GM23338 (cell line): ENCODE data around the gene LMOD3. TPM values are rescaled to one million over a fixed set of nuclear protein-coding genes. Genes with fewer than 3 reads are reported as not detected.

Experiments
- ATAC-seq: fragments of 200-7000 bp; cut with Tn5 transposase; 3 replicates; pipeline ENCODE4 v1.9.1; 2020
- DNase-seq: peaks from one replicate; pipeline ENCODE4 v3.0.0-alpha.2; 2015; ENCODE audit warnings: low spot score
- H2AFZ ChIP-seq: fragments of 200-600 bp; sonication (generic); 2 replicates; pipeline ENCODE4 v1.8.0; 2016; ENCODE audit warnings: antibody characterized with exemption, mild to moderate bottlenecking, moderate library complexity
- H3F3A ChIP-seq: fragments of 200-600 bp; sonication (generic); replicated peaks from 2 replicates; pipeline ENCODE4 v1.8.0; 2017; ENCODE audit warnings: antibody characterized with exemption, mixed run types, low read depth
- H3K27ac ChIP-seq: fragments of 200-600 bp; sonication (generic); 2 replicates; pipeline ENCODE4 v1.6.1; 2016; ENCODE audit warnings: low read depth
- H3K27me3 ChIP-seq: fragments of 200-600 bp; sonication (generic); 2 replicates; pipeline ENCODE4 v1.8.0; 2016; ENCODE audit warnings: mild to moderate bottlenecking, mixed run types, moderate library complexity; ENCODE audit not compliant: insufficient read depth
- H3K36me3 ChIP-seq: fragments of 200-600 bp; sonication (generic); 2 replicates; pipeline ENCODE4 v1.8.0; 2016; ENCODE audit warnings: mild to moderate bottlenecking; ENCODE audit not compliant: insufficient read depth
- H3K4me1 ChIP-seq: fragments of 200-600 bp; sonication (generic); 2 replicates; pipeline ENCODE4 v1.8.0; 2016; ENCODE audit warnings: mild to moderate bottlenecking, moderate library complexity; ENCODE audit not compliant: insufficient read depth
- H3K4me2 ChIP-seq: fragments of 200-600 bp; sonication (generic); 2 replicates; pipeline ENCODE4 v1.7.1; 2017; ENCODE audit warnings: mixed run types
- H3K4me3 ChIP-seq: fragments of 200-600 bp; sonication (generic); 2 replicates; pipeline ENCODE4 v1.6.1; 2016; ENCODE audit warnings: mixed run types
- H3K79me2 ChIP-seq: fragments of 200-600 bp; sonication (generic); replicated peaks from 2 replicates; pipeline ENCODE4 v1.8.0; 2017; ENCODE audit warnings: mild to moderate bottlenecking; ENCODE audit not compliant: insufficient read depth
- H3K9me2 ChIP-seq: fragments of 200-600 bp; sonication (generic); 2 replicates; pipeline ENCODE4 v1.8.0; 2017; ENCODE audit not compliant: insufficient read depth
- H4K20me1 ChIP-seq: fragments of 200-600 bp; sonication (generic); replicated peaks from 2 replicates; pipeline ENCODE4 v1.8.0; 2017; ENCODE audit warnings: mild to moderate bottlenecking; ENCODE audit not compliant: insufficient read depth
- H3K27ac Mint-ChIP-seq: 2 replicates; pipeline ENCODE4 v1.8.0; 2020; ENCODE audit warnings: inconsistent platforms, mild to moderate bottlenecking, moderate library complexity, mixed read lengths
- H3K27me3 Mint-ChIP-seq: 3 replicates; pipeline ENCODE4 v1.8.0; 2022; ENCODE audit warnings: low read depth, mild to moderate bottlenecking, moderate library complexity, mixed read lengths, inconsistent platforms; ENCODE audit not compliant: insufficient read depth, poor library complexity
- H3K36me3 Mint-ChIP-seq: 3 replicates; pipeline ENCODE4 v1.8.0; 2021; ENCODE audit warnings: low read depth, mild to moderate bottlenecking, inconsistent platforms, moderate library complexity, mixed read lengths
- H3K4me1 Mint-ChIP-seq: 3 replicates; pipeline ENCODE4 v1.8.0; 2020; ENCODE audit warnings: mild to moderate bottlenecking, inconsistent platforms, mixed read lengths
- H3K4me3 Mint-ChIP-seq: 3 replicates; pipeline ENCODE4 v1.8.0; 2021; ENCODE audit warnings: moderate library complexity, mild to moderate bottlenecking, inconsistent platforms, mixed read lengths
- H3K9me3 Mint-ChIP-seq: 3 replicates; pipeline ENCODE4 v1.8.0; 2020; ENCODE audit warnings: moderate library complexity, mild to moderate bottlenecking, inconsistent platforms, mixed read lengths
- CREB1 ChIP-seq: fragments of 250-450 bp; sonication (Bioruptor Pico); IDR thresholded peaks from 2 replicates; pipeline ENCODE4 v1.5.0; 2020; ENCODE audit warnings: low read depth, mild to moderate bottlenecking, moderate library complexity
- CTCF ChIP-seq, 2 experiments: fragments of 200-600 bp in 1 of 2; sonication (generic) in 1 of 2; conservative IDR thresholded peaks; 2 replicates each; pipeline versions ENCODE4 v1.5.1 to v1.6.1; 2016 to 2017; ENCODE audit warnings: antibody characterized with exemption in 2 of 2, low read depth in 2 of 2, mild to moderate bottlenecking in 2 of 2, moderate library complexity in 1 of 2
- ETS1 ChIP-seq: IDR thresholded peaks from 2 replicates; pipeline ENCODE4 v1.6.1; 2016; ENCODE audit warnings: antibody characterized with exemption
- EZH2 ChIP-seq: fragments of 200-600 bp; sonication (generic); IDR thresholded peaks from one replicate; pipeline ENCODE4 v1.8.0; 2017; ENCODE audit warnings: antibody characterized with exemption, mild to moderate bottlenecking, low read depth; ENCODE audit not compliant: unreplicated experiment
- EZH2phosphoT487 ChIP-seq: fragments of 200-600 bp; sonication (generic); IDR thresholded peaks from one replicate; pipeline ENCODE4 v1.8.1; 2018; ENCODE audit warnings: antibody characterized with exemption; ENCODE audit not compliant: unreplicated experiment
- JUNB ChIP-seq: IDR thresholded peaks from one replicate; pipeline ENCODE4 v1.6.1; 2016; ENCODE audit warnings: antibody characterized with exemption; ENCODE audit not compliant: unreplicated experiment
- NANOG ChIP-seq: IDR thresholded peaks from 2 replicates; pipeline ENCODE4 v1.6.1; 2016; ENCODE audit warnings: antibody characterized with exemption, borderline replicate concordance
- POLR2AphosphoS5 ChIP-seq: IDR thresholded peaks from 2 replicates; pipeline ENCODE4 v1.6.1; 2016; ENCODE audit warnings: antibody characterized with exemption, low read depth
- REST ChIP-seq: IDR thresholded peaks from one replicate; pipeline ENCODE4 v1.6.1; 2018; ENCODE audit warnings: antibody characterized with exemption; ENCODE audit not compliant: unreplicated experiment
- STAT1 ChIP-seq: IDR thresholded peaks from one replicate; pipeline ENCODE4 v1.6.1; 2016; ENCODE audit warnings: antibody characterized with exemption; ENCODE audit not compliant: unreplicated experiment
- ZNF114 ChIP-seq: fragments of 250-450 bp; sonication (Bioruptor Pico); IDR thresholded peaks from 2 replicates; pipeline ENCODE4 v1.5.0; 2020; ENCODE audit warnings: mild to moderate bottlenecking, moderate library complexity
- ZNF331 ChIP-seq: fragments of 250-450 bp; sonication (Bioruptor Pico); IDR thresholded peaks from 2 replicates; pipeline ENCODE4 v1.5.0; 2020; ENCODE audit warnings: low read depth, mild to moderate bottlenecking, moderate library complexity
- polyA plus RNA-seq: library from polyadenylated mRNA; unstranded; fragments of >200 nt; fragmentation: Nextera tagmentation; extraction: Ambion mirVana; gene quantifications from 2 replicates; pipeline ENCODE4 v1.2.1, GENCODE V29; 2016
- total RNA-seq: library from RNA; depleted of rRNA; stranded (reverse); fragments of >200 nt; shearing (Covaris generic); gene quantifications from 2 replicates; pipeline ENCODE4 v1.2.3, GENCODE V29; 2014
- TF ChIP-seq, protein P1 (sequence below): fragments of 250-450 bp; sonication (Bioruptor Pico); IDR thresholded peaks from 2 replicates; pipeline ENCODE4 v1.5.0; 2020; ENCODE audit warnings: mild to moderate bottlenecking, moderate library complexity

The LMOD3 gene
- total and polyA plus RNA-seq, 2 experiments from 2014 or later: 0.06 TPM; not detected in 1

GRCh38 chr3:69066121-69066520 is 56.3 kb downstream of the LMOD3 start:
- Mint-ChIP-seq H3K4me3 (no peak overlapping the region), H3K27me3 (no peaks in the 10 kb centered on the region), H3K27ac (no peak overlapping the region), H3K9me3 (no peaks in the 10 kb centered on the region), H3K36me3 (peaks cover 20% of the 10 kb centered on the region), H3K4me1 (no peaks in the 10 kb centered on the region)
- no peaks in the 10 kb centered on the region for H3K4me1 ChIP-seq
- DNase-seq (no peak), ATAC-seq (no peak)
- H3K27ac ChIP-seq: no peak overlapping the region
- H3K4me3 ChIP-seq: no peak overlapping the region
- H3K9me2 ChIP-seq: no peaks in the 10 kb centered on the region
- no peaks in the 10 kb centered on the region for H3F3A ChIP-seq
- no peak overlapping the region for H2AFZ ChIP-seq
- H4K20me1 ChIP-seq: no peaks in the 10 kb centered on the region; the same call in 1 of the 2 replicates
- peaks cover 25% of the 10 kb centered on the region for H3K36me3 ChIP-seq
- no peaks in the 10 kb centered on the region for H3K27me3 ChIP-seq
- H3K79me2 ChIP-seq: no peaks in the 10 kb centered on the region; the same call in 1 of the 2 replicates
- no peak for TF ChIP-seq ZNF114 (CRISPR knock-in tag)
- TF ChIP-seq POLR2AphosphoS5: no peak
- no peak for TF ChIP-seq EZH2phosphoT487
- TF ChIP-seq STAT1: no peak
- no peak for TF ChIP-seq JUNB
- TF ChIP-seq, protein P1, sequence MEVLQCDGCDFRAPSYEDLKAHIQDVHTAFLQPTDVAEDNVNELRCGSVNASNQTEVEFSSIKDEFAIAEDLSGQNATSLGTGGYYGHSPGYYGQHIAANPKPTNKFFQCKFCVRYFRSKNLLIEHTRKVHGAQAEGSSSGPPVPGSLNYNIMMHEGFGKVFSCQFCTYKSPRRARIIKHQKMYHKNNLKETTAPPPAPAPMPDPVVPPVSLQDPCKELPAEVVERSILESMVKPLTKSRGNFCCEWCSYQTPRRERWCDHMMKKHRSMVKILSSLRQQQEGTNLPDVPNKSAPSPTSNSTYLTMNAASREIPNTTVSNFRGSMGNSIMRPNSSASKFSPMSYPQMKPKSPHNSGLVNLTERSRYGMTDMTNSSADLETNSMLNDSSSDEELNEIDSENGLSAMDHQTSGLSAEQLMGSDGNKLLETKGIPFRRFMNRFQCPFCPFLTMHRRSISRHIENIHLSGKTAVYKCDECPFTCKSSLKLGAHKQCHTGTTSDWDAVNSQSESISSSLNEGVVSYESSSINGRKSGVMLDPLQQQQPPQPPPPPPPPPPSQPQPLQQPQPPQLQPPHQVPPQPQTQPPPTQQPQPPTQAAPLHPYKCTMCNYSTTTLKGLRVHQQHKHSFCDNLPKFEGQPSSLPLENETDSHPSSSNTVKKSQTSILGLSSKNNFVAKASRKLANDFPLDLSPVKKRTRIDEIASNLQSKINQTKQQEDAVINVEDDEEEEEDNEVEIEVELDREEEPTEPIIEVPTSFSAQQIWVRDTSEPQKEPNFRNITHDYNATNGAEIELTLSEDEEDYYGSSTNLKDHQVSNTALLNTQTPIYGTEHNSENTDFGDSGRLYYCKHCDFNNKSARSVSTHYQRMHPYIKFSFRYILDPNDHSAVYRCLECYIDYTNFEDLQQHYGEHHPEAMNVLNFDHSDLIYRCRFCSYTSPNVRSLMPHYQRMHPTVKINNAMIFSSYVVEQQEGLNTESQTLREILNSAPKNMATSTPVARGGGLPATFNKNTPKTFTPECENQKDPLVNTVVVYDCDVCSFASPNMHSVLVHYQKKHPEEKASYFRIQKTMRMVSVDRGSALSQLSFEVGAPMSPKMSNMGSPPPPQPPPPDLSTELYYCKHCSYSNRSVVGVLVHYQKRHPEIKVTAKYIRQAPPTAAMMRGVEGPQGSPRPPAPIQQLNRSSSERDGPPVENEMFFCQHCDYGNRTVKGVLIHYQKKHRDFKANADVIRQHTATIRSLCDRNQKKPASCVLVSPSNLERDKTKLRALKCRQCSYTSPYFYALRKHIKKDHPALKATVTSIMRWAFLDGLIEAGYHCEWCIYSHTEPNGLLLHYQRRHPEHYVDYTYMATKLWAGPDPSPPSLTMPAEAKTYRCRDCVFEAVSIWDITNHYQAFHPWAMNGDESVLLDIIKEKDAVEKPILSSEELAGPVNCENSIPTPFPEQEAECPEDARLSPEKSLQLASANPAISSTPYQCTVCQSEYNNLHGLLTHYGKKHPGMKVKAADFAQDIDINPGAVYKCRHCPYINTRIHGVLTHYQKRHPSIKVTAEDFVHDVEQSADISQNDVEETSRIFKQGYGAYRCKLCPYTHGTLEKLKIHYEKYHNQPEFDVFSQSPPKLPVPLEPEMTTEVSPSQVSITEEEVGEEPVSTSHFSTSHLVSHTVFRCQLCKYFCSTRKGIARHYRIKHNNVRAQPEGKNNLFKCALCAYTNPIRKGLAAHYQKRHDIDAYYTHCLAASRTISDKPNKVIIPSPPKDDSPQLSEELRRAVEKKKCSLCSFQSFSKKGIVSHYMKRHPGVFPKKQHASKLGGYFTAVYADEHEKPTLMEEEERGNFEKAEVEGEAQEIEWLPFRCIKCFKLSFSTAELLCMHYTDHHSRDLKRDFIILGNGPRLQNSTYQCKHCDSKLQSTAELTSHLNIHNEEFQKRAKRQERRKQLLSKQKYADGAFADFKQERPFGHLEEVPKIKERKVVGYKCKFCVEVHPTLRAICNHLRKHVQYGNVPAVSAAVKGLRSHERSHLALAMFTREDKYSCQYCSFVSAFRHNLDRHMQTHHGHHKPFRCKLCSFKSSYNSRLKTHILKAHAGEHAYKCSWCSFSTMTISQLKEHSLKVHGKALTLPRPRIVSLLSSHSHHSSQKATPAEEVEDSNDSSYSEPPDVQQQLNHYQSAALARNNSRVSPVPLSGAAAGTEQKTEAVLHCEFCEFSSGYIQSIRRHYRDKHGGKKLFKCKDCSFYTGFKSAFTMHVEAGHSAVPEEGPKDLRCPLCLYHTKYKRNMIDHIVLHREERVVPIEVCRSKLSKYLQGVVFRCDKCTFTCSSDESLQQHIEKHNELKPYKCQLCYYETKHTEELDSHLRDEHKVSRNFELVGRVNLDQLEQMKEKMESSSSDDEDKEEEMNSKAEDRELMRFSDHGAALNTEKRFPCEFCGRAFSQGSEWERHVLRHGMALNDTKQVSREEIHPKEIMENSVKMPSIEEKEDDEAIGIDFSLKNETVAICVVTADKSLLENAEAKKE: no peak
- TF ChIP-seq NANOG: no peak
- TF ChIP-seq EZH2: no peak
- TF ChIP-seq CTCF (conservative IDR thresholded peaks at IDR 0.05; ENCODE audit: low read depth in 2 of 2): no peak
- no peak for TF ChIP-seq CREB1 (CRISPR knock-in tag)
- no peak for TF ChIP-seq REST
- TF ChIP-seq ETS1: no peak
- no peak for TF ChIP-seq ZNF331 (CRISPR knock-in tag)
- H3K4me2 ChIP-seq: no peak overlapping the region
